HepG2 (cell line): ENCODE measurements around the gene SPECC1L. TPM values are rescaled to one million over a fixed set of nuclear protein-coding genes. Genes with fewer than 3 reads are reported as not detected.
A peak's percentile ranks its signal among the peaks of the same experiment; 100 is the strongest.

Source experiments
- CEBPB ChIP-seq: IDR thresholded peaks from 2 replicates; pipeline ENCODE4 v1.6.1; 2011; ENCODE audit warnings: low read depth, low read length, improper control_type of control experiment, borderline replicate concordance
- CEBPG ChIP-seq: IDR thresholded peaks from 2 replicates; pipeline ENCODE4 v1.6.1; 2016
- CREB3 ChIP-seq: sonication (generic); formaldehyde crosslinking; IDR thresholded peaks from 2 replicates; pipeline ENCODE4 v1.5.0; 2020; ENCODE audit warnings: missing genetic modification reagents
- CREBL2 ChIP-seq: sonication (generic); formaldehyde crosslinking; IDR thresholded peaks from 2 replicates; pipeline ENCODE4 v1.8.1; 2023; ENCODE audit warnings: missing genetic modification reagents, mild to moderate bottlenecking, borderline replicate concordance
- DMTF1 ChIP-seq: sonication (generic); formaldehyde crosslinking; IDR thresholded peaks from 2 replicates; pipeline ENCODE4 v1.4.0; 2020; ENCODE audit warnings: mild to moderate bottlenecking, missing genetic modification reagents
- EEA1 ChIP-seq: sonication (generic); formaldehyde crosslinking; IDR thresholded peaks from 2 replicates; pipeline ENCODE4 v1.5.1; 2020; ENCODE audit warnings: mild to moderate bottlenecking, missing genetic modification reagents, borderline replicate concordance
- FUBP1 ChIP-seq: sonication (generic); formaldehyde crosslinking; IDR thresholded peaks from 2 replicates; pipeline ENCODE4 v1.5.1; 2020; ENCODE audit warnings: missing genetic modification reagents, mild to moderate bottlenecking, borderline replicate concordance
- MAX ChIP-seq: IDR thresholded peaks from 2 replicates; pipeline ENCODE4 v1.6.1; 2012; ENCODE audit warnings: inconsistent platforms
- RORA ChIP-seq: sonication (generic); formaldehyde crosslinking; IDR thresholded peaks from 2 replicates; pipeline ENCODE4 v1.5.0; 2020; ENCODE audit warnings: mild to moderate bottlenecking, missing genetic modification reagents, moderate library complexity
- SETDB1 ChIP-seq: sonication (generic); formaldehyde crosslinking; IDR thresholded peaks from 2 replicates; pipeline ENCODE4 v1.5.1; 2020; ENCODE audit warnings: missing genetic modification reagents, mild to moderate bottlenecking, borderline replicate concordance
- SOX6 ChIP-seq, 2 experiments: fragments of 450-650 bp in 1 of 2; sonication (generic) in 1 of 2; formaldehyde crosslinking in 1 of 2; IDR thresholded peaks; 2 replicates each; pipeline versions ENCODE4 v1.4.0 to v1.6.1; 2017 to 2020; ENCODE audit warnings: antibody characterized with exemption in 1 of 2, mild to moderate bottlenecking in 1 of 2, missing genetic modification reagents in 1 of 2
- TCF12 ChIP-seq, 2 experiments: fragments of 450-650 bp in 1 of 2; sonication (generic) in 1 of 2; formaldehyde crosslinking in 1 of 2; IDR thresholded peaks; 2 replicates each; pipeline versions ENCODE4 v1.6.1 to v1.8.0; 2017 to 2022; ENCODE audit warnings: antibody characterized with exemption in 1 of 2, mild to moderate bottlenecking in 1 of 2, missing genetic modification reagents in 1 of 2, moderate library complexity in 1 of 2
- XRCC5 ChIP-seq: fragments of 200-400 bp; formaldehyde crosslinking; optimal IDR thresholded peaks from 2 replicates; pipeline ENCODE3; 2017; ENCODE audit warnings: mild to moderate bottlenecking, low read length
- ZIK1 ChIP-seq: sonication (generic); formaldehyde crosslinking; IDR thresholded peaks from 2 replicates; pipeline ENCODE4 v1.5.0; 2020; ENCODE audit warnings: mild to moderate bottlenecking, low read depth, missing genetic modification reagents, borderline replicate concordance
- ZKSCAN8 ChIP-seq: IDR thresholded peaks from 2 replicates; pipeline ENCODE4 v1.6.1; 2016; ENCODE audit warnings: borderline replicate concordance, missing genetic modification reagents, missing compliant biosample characterization
- ZNF30 ChIP-seq: sonication (generic); formaldehyde crosslinking; IDR thresholded peaks from 2 replicates; pipeline ENCODE4 v1.5.0; 2020; ENCODE audit warnings: mild to moderate bottlenecking, missing genetic modification reagents
- ZNF382 ChIP-seq: sonication (generic); formaldehyde crosslinking; IDR thresholded peaks from 2 replicates; pipeline ENCODE4 v1.5.0; 2020; ENCODE audit warnings: missing genetic modification reagents, mild to moderate bottlenecking, borderline replicate concordance
- ZNF737 ChIP-seq: sonication (generic); formaldehyde crosslinking; IDR thresholded peaks from 2 replicates; pipeline ENCODE4 v1.5.0; 2020; ENCODE audit warnings: missing genetic modification reagents, mild to moderate bottlenecking, borderline replicate concordance
- ZNF784 ChIP-seq: sonication (generic); formaldehyde crosslinking; IDR thresholded peaks from 2 replicates; pipeline ENCODE4 v1.5.1; 2020; ENCODE audit warnings: missing genetic modification reagents, mild to moderate bottlenecking, borderline replicate concordance
- ZNF841 ChIP-seq: sonication (generic); formaldehyde crosslinking; IDR thresholded peaks from 2 replicates; pipeline ENCODE4 v1.8.1; 2023; ENCODE audit warnings: missing genetic modification reagents, borderline replicate concordance
- polyA plus RNA-seq, 8 experiments: library from polyadenylated mRNA; depleted of rRNA in 3 of 8; stranded (reverse) in 7 of 8; unstranded in 1 of 8; fragments of >200 nt; fragmentation: Illumina TruSeq in 4 of 8; extraction: Trizol in 4 of 8; gene quantifications; 2 replicates each; pipeline versions ENCODE4 v1.2.1 to v1.2.3, GENCODE V29; 2011 to 2016; ENCODE audit warnings: low read depth in 4 of 8, missing spikeins in 1 of 8, mixed read lengths in 1 of 8; ENCODE audit not compliant: insufficient read depth in 1 of 8
- total RNA-seq, 5 experiments: library from RNA; depleted of rRNA; stranded (reverse); fragments of >200 nt; fragmentation: Illumina TruSeq; extraction: Trizol; gene quantifications; 2 replicates each; pipeline ENCODE4 v1.2.3, GENCODE V29; 2016; ENCODE audit warnings: low read depth in 1 of 5

SPECC1L gene
- total and polyA plus RNA-seq, 2 of the 13 experiments (the other 11 are each of a cell fraction or from before 2014, with no cell fraction given): 14.1 to 30.3 TPM

- TF ChIP-seq ZNF784 (CRISPR knock-in tag) (peak; percentile 56; the same call in 1 of the 2 replicates), CREB3 (CRISPR knock-in tag) (no peak), SOX6 (IDR thresholded peaks at IDR 0.05) (no peak), SOX6 (CRISPR knock-in tag; IDR thresholded peaks at IDR 0.05) (no peak), MAX (peak; percentile 56; the same call in 1 of the 2 replicates), SETDB1 (no peak), CEBPG (CRISPR knock-in tag) (no peak), ZKSCAN8 (CRISPR knock-in tag) (no peak), ZNF382 (CRISPR knock-in tag) (no peak), RORA (CRISPR knock-in tag) (no peak), CREBL2 (CRISPR knock-in tag) (no peak), XRCC5 (peak; percentile 87), DMTF1 (CRISPR knock-in tag) (no peak), CEBPB (no peak), EEA1 (CRISPR knock-in tag) (no peak), ZNF841 (CRISPR knock-in tag) (no peak), ZNF737 (CRISPR knock-in tag) (no peak), TCF12 (IDR thresholded peaks at IDR 0.05) (no peak), TCF12 (CRISPR knock-in tag; IDR thresholded peaks at IDR 0.05) (no peak), FUBP1 (CRISPR knock-in tag) (no peak), ZIK1 (CRISPR knock-in tag) (no peak), ZNF30 (CRISPR knock-in tag) (no peak)
Observed at GRCh38 chr22:24247564-24248344, 22.9 kb upstream of the SPECC1L start (continued).
